Ovary (tissue), 9 donors: ENCODE data around the gene CCSER2. TPM values are rescaled to one million over a fixed set of nuclear protein-coding genes. Genes with fewer than 3 reads are reported as not detected.
"Not testable (repeated sequence)": the region's sequence is repeated elsewhere in the genome, so short reads cannot be mapped to it uniquely, and the experiment has no call there.

Source experiments
- DNase-seq, 5 donors: peaks; one replicate each; pipeline ENCODE4 v3.0.0-alpha.2; 2019 to 2020
- H3K27ac ChIP-seq, 2 donors: fragments of 200-600 bp; one replicate each; pipeline versions ENCODE4 v1.5.1 to v1.8.0; 2019 to 2022
- H3K27me3 ChIP-seq: fragments of 200-600 bp; one replicate; pipeline ENCODE4 v1.8.0; 2022
- H3K36me3 ChIP-seq: fragments of 200-600 bp; sonication (generic); one replicate; pipeline ENCODE4 v1.5.1; 2019
- H3K4me1 ChIP-seq: one replicate; pipeline ENCODE4 v1.8.1; 2013; ENCODE audit warnings: mild to moderate bottlenecking, moderate library complexity; ENCODE audit not compliant: insufficient read depth
- H3K4me3 ChIP-seq: fragments of 200-600 bp; sonication (generic); one replicate; pipeline ENCODE4 v1.5.1; 2017
- H3K9me3 ChIP-seq, 2 donors: fragments of 200-600 bp in 1 of 2; sonication (generic) in 1 of 2; one replicate each; pipeline versions ENCODE4 v1.5.1 to v1.8.1; 2013 to 2019; ENCODE audit warnings: mild to moderate bottlenecking in 1 of 2, moderate library complexity in 1 of 2
- CTCF ChIP-seq, 3 donors: fragments of 450-650 bp in 2 of 3; fragments of 200-600 bp in 1 of 3; IDR thresholded peaks; one replicate each; pipeline versions ENCODE4 v1.5.1 to v1.8.0; 2016 to 2022; ENCODE audit warnings: antibody characterized with exemption in 3 of 3, mild to moderate bottlenecking in 1 of 3
- EP300 ChIP-seq: sonication (generic); formaldehyde crosslinking; IDR thresholded peaks from one replicate; pipeline ENCODE4 v1.6.1; 2017; ENCODE audit warnings: antibody characterized with exemption
- POLR2A ChIP-seq: fragments of 450-650 bp; IDR thresholded peaks from one replicate; pipeline ENCODE4 v1.6.1; 2017; ENCODE audit warnings: antibody characterized with exemption, mild to moderate bottlenecking, moderate library complexity
- WGBS, 3 donors: extraction: QIAGEN DNeasy Blood & Tissue Kit in 1 of 3; methylation state at CpG; one replicate each; pipeline versions ENCODE4 v1.1.5 to v1.1.7; 2013 to 2017; 5-methylcytosine and 5-hydroxymethylcytosine counted together
- intact Hi-C, 4 donors: fragments of 100-400 bp; cut with DNase I; formaldehyde crosslinking; loops; one replicate each; pipeline versions ENCODE4 v1.11.0 to v1.15.1; 2022 to 2023
- polyA plus RNA-seq, 2 donors: library from polyadenylated mRNA; stranded (reverse); fragments of 200-250 nt in 1 of 2; fragments of 350-450 nt in 1 of 2; fragmentation: Illumina TruSeq in 1 of 2; extraction: RNeasy Lipid Tissue Mini Kit (QIAGEN cat#74804) in 1 of 2; gene quantifications; one replicate each; pipeline ENCODE4 v1.2.3, GENCODE V29; 2013 to 2014
- total RNA-seq, 7 donors: library from RNA; depleted of rRNA in 2 of 7; stranded (reverse); fragments of >200 nt in 2 of 7; fragmentation: NEBNext Ultra II Directional in 3 of 7; extraction: Animal tissue kit (Norgen Biotek cat#: 25700) in 3 of 7; gene quantifications; one replicate each; pipeline versions ENCODE4 v1.1.0 to v1.2.4, GENCODE V29; 2016 to 2023
- donor health status: DM: no; HTN: no; CAD: no; lungs with moderate emphysema.
- donor health status: DM: no; HTN: no; CAD: no.
- donor health status: Bipolar disorder and iron deficiency.
- donor health status: DM: yes; HTN: yes; CAD: no.
- donor health status: DM: no; HTN: no; CAD: no.
- donor health status: DM: yes; HTN: yes; CAD: no.

CCSER2 gene
- total and polyA plus RNA-seq, 9 donors = 12.2 to 86.3 (median 50.7) TPM

GRCh38 chr10:84497978-84498377, 169.6 kb downstream of the CCSER2 start:
- no peaks in the 10 kb centered on the region for H3K9me3 ChIP-seq
- DNase-seq = no peak
- TF ChIP-seq EP300 = no peak
- no peak for TF ChIP-seq CTCF (IDR thresholded peaks at IDR 0.05)
- TF ChIP-seq POLR2A = no peak
- intact Hi-C loops = no loop called here
- no peak overlapping the region for H3K27ac ChIP-seq
- WGBS, 3 donors = 49 to 65% (median 57%) methylated on average over 1 of the region's 1 CpG
- peaks cover 2% of the 10 kb centered on the region for H3K4me1 ChIP-seq
- H3K27me3 ChIP-seq = no peaks in the 10 kb centered on the region
- no peak overlapping the region for H3K4me3 ChIP-seq
- H3K36me3 ChIP-seq = no peaks in the 10 kb centered on the region

DNA sequence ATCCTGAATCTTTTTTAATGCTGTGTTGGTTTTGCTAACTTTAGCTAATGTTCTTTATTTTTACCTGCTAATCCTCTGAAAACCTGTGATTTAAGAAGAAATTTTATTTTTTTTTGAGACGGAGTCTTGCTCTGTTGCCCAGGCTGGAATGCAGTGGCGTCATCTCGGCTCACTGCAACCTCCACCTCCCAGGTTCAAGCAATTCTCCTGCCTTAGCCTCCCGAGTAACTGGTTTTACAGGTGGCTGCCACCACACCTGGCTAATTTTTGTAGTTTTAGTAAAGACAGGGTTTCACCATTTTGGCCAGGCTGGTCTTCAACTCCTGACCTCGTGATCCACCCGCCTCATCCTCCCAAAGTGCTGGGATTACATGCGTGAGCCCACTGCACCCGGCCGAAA, 170.7 kb downstream of the CCSER2 start:
- DNase-seq, H3K27me3 ChIP-seq, intact Hi-C loops, H3K4me1 ChIP-seq, H3K36me3 ChIP-seq, H3K9me3 ChIP-seq, H3K27ac ChIP-seq, H3K4me3 ChIP-seq: not testable (repeated sequence)
- WGBS, 3 donors = 96 to 98% (median 97%) methylated on average over 9 of the region's 9 CpGs

DNA sequence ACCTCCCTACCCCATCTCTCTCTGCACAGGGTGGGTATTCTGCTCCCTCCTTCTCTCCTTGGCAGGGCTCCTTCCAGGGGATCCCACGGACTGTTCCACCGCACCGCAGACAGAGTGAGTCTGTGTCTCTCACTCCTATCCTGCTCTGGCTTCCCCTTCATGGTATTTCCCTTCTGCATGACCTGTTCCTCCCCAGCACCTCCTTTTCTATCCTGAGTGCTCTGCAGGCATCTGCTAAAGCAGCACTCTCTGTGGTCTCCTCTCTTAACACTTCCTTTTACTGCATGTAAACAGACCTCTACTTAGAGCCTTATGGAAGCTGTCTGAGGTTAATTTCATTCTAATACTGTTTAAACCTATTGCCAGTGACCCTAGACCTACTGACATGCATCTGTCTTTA, 171.5 kb downstream of the CCSER2 start:
- Histone ChIP-seq H3K36me3 (no peaks in the 10 kb centered on the region), H3K4me3 (no peak overlapping the region), H3K27ac (no peak overlapping the region), H3K27me3 (no peaks in the 10 kb centered on the region), H3K9me3 (no peaks in the 10 kb centered on the region), H3K4me1 (peaks cover 2% of the 10 kb centered on the region)
- TF ChIP-seq CTCF (IDR thresholded peaks at IDR 0.05) (no peak), POLR2A (no peak), EP300 (no peak)
- intact Hi-C loops = no loop called here
- 20 to 32% (median 21%) methylated on average over 3 of the region's 3 CpGs for WGBS, 3 donors
- no peak for DNase-seq

DNA sequence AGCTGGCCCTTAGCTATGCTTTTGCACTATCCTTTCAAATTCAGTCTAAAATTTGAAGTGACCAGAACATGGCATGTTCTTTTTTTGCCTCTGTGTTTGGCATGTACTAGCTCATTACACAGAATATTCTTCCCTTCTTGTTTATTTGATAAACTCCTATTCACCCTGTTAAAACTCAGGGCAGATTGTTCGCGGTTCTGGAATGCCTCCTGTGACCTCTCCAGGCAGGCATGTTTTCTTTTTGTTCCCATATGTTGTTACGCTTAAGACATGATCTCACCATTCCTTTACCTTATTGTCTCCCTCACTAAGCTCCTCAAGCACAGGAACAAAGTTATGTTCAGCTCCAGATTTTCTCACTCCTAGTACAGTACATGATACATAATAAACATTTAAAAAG, 181.7 kb downstream of the CCSER2 start:
- 37 to 56% (median 40%) methylated on average over 3 of the region's 3 CpGs for WGBS, 3 donors

GRCh38 chr10:84511106-84511505, 182.7 kb downstream of the CCSER2 start:
- DNase-seq = no peak
- H3K36me3 ChIP-seq = no peaks in the 10 kb centered on the region
- no peaks in the 10 kb centered on the region for H3K27me3 ChIP-seq
- H3K9me3 ChIP-seq = no peaks in the 10 kb centered on the region
- H3K4me1 ChIP-seq = no peaks in the 10 kb centered on the region
- TF ChIP-seq POLR2A (no peak), EP300 (no peak), CTCF (IDR thresholded peaks at IDR 0.05) (no peak)
- 17 to 41% (median 18%) methylated on average over 2 of the region's 2 CpGs for WGBS, 3 donors
- no peak overlapping the region for H3K27ac ChIP-seq
- H3K4me3 ChIP-seq = no peak overlapping the region
- intact Hi-C loops = no loop called here

More for the DNA sequence above, 181.7 kb downstream of the CCSER2 start:
- Histone ChIP-seq H3K27me3 (no peaks in the 10 kb centered on the region), H3K27ac (no peak overlapping the region), H3K4me3 (no peak overlapping the region), H3K36me3 (no peaks in the 10 kb centered on the region), H3K9me3 (no peaks in the 10 kb centered on the region), H3K4me1 (no peaks in the 10 kb centered on the region)
- DNase-seq = no peak
- TF ChIP-seq CTCF (IDR thresholded peaks at IDR 0.05) (no peak), POLR2A (no peak), EP300 (no peak)
- intact Hi-C loops = no loop called here
